HFF-Myc (cell line): ENCODE results near the gene DPY19L3.
A peak's percentile ranks its signal among the peaks of the same experiment; 100 is the strongest.
"Not testable (repeated sequence)": the region's sequence is repeated elsewhere in the genome, so short reads cannot be mapped to it uniquely, and the experiment has no call there.

Experiments
- DNase-seq: peaks from one replicate; pipeline ENCODE4 v3.0.0-alpha.2; 2011; ENCODE audit warnings: low read depth; ENCODE audit errors: extremely low read depth
- H3K4me3 ChIP-seq: replicated peaks from 2 replicates; pipeline ENCODE4 v1.5.1; 2011; ENCODE audit warnings: low read depth, mild to moderate bottlenecking, control low read depth, low read length
- CTCF ChIP-seq: IDR thresholded peaks from 2 replicates; pipeline ENCODE4 v1.5.1; 2012; ENCODE audit warnings: mild to moderate bottlenecking, low read depth, low read length, control low read depth; ENCODE audit errors: missing control alignments

The DPY19L3 gene

DNA sequence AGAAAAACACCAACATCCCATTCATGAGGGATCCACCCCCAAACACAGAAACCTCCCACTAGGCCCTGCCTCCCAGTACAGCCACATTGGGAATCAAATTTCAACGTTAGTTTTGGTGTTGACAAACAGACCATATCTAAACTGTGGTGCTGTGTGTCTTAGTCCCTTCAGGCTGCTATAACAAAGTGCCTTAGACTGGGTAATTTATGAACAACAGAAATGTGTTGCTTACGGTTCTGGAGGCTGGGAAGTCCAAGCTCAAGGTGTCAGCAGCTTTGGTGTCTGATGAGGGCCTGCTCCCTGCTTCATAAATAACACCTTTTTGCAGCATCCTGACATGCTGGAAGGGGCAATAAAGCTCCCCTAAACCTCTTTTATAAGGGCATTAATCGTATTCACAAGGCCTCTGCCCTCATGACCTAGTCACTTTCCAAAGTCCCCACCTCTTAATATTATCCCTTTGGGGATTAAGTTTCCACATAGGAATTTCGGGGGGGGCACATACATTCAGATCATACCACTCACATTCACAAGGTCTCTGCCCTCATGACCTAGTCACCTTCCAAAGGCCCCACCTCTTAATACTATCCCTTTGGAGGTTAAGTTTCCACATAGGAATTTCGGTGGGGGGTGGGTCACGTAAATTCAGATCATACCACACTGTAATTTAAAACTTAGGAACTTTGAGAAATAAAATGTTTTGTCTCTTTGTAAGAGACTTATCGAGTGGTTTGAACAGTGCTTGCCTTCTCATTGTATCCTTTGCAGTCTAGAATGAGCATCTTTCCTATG is 32.6 kb upstream of the DPY19L3 start:
- 0 out of 2 replicates have a peak overlapping the region, but pooled peaks have one; percentile 6 for H3K4me3 ChIP-seq
- TF ChIP-seq CTCF = no peak
- DNase-seq = no peak

DNA sequence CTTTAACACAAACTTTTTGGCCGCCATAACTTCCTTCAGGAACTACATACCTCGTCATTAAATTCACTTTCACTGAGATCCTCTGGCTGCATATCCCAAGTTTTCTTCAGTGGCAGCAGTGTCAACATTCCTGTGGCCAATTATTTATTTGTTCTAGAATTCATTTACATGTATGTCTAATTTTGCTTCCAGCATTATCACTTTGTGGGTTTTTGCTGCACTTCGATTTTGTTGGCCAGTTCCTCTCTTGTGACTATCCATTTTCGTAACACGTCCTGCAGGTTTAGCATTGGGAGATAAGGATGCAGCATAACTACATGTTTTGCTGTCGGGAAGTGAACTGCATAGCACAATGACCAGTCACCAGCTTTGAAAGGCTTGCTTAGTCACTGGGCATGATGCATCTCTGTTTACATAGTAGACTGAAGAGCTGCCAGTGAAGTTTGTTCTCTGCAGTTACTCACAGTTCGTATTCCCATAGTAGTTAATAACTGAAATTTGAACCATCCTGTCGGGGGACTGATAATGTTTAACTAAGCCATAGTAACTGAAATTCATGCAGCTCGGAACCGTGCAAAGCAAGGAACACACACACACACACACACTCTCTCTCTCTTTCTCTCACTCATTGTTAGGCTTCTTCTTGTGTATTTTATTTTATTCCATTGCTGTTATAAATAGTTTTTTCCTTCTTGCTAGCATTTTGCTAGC is 31.8 kb upstream of the DPY19L3 start:
- DNase-seq = peak; percentile 96
- no peak for TF ChIP-seq CTCF
- no peak overlapping the region for H3K4me3 ChIP-seq

DNA sequence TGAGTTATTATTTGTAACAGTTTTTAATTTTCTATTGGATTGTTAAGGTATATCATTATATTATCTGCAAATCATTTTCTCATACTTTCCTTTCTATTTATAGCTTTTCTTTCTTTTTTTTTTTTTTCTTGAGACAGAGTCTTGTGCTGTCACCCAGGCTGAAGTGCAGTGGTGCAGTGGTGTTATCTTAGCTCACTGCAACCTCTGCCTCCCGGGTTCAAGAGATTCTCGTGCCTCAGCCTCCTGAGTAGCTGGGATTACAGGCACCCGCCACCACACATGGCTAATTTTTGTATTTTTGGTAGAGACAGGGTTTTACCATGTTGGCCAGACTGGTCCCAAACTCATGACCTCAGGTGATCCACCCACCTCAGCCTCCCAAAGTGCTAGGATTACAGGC is 31.2 kb upstream of the DPY19L3 start:
- not testable (repeated sequence) for DNase-seq, H3K4me3 ChIP-seq

DNA sequence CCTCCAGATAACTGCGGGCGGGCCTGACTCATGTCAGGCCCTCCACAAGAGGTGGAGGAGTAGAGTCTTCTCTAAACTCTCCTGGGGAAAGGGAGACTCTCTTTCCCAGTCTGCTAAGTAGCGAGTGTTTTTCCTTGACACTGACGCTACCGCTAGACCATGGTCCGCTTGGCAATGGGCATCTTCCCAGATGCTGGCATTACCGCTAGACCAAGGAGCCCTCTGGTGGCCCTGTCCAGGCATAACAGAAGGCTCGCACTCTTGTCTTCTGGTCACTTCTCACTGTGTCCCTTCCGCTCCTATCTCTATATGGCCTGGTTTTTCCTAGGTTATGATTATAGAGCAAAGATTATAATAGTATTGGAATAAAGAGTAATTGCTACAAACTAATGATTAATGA is 28.5 kb upstream of the DPY19L3 start:
- DNase-seq, H3K4me3 ChIP-seq: not testable (repeated sequence)
- TF ChIP-seq CTCF = peak; percentile 34

- no peak overlapping the region for H3K4me3 ChIP-seq
- DNase-seq = no peak
- no peak for TF ChIP-seq CTCF
Observed at GRCh38 chr19:32380269-32380668, 25.3 kb upstream of the DPY19L3 start.

GRCh38 chr19:32387701-32388392 is 17.7 kb upstream of the DPY19L3 start:
- no peak for TF ChIP-seq CTCF
- no peak overlapping the region for H3K4me3 ChIP-seq
- DNase-seq = peak; percentile 89

- H3K4me3 ChIP-seq = no peak overlapping the region
- no peak for TF ChIP-seq CTCF
- DNase-seq = no peak
Observed at GRCh38 chr19:32388393-32388855, 17.1 kb upstream of the DPY19L3 start.
